DOHH2 (cell line): ENCODE data around the gene MS4A6A.

Source experiments
- EZH2phosphoT487 ChIP-seq: fragments of 200-600 bp; sonication (generic); IDR thresholded peaks from 2 replicates; pipeline ENCODE4 v1.6.1; 2017; ENCODE audit warnings: borderline replicate concordance, mild to moderate bottlenecking, antibody characterized with exemption, low read length, moderate library complexity, mixed read lengths
- TF ChIP-seq, protein P1 (sequence below): fragments of 200-600 bp; sonication (generic); IDR thresholded peaks from one replicate; pipeline ENCODE4 v1.5.1; 2014; ENCODE audit warnings: antibody characterized with exemption, mild to moderate bottlenecking, low read depth, low read length; ENCODE audit not compliant: poor library complexity, severe bottlenecking

GRCh38 chr11:60214386-60214785 is 31.5 kb upstream of the MS4A6A start:
- TF ChIP-seq, protein P1, sequence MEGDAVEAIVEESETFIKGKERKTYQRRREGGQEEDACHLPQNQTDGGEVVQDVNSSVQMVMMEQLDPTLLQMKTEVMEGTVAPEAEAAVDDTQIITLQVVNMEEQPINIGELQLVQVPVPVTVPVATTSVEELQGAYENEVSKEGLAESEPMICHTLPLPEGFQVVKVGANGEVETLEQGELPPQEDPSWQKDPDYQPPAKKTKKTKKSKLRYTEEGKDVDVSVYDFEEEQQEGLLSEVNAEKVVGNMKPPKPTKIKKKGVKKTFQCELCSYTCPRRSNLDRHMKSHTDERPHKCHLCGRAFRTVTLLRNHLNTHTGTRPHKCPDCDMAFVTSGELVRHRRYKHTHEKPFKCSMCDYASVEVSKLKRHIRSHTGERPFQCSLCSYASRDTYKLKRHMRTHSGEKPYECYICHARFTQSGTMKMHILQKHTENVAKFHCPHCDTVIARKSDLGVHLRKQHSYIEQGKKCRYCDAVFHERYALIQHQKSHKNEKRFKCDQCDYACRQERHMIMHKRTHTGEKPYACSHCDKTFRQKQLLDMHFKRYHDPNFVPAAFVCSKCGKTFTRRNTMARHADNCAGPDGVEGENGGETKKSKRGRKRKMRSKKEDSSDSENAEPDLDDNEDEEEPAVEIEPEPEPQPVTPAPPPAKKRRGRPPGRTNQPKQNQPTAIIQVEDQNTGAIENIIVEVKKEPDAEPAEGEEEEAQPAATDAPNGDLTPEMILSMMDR: no peak
- no peak for TF ChIP-seq EZH2phosphoT487
